ENCODE results near the gene MRTFA. TPM values are rescaled to one million over a fixed set of nuclear protein-coding genes. Genes with fewer than 3 reads are reported as not detected.
A peak's percentile ranks its signal among the peaks of the same experiment; 100 is the strongest.

The MRTFA gene
- total and polyA plus RNA-seq, 9 of the 15 experiments (the other 6 are each of a cell fraction or from before 2014, with no cell fraction given): 0.84 to 21.1 (median 3.7) TPM

DNA sequence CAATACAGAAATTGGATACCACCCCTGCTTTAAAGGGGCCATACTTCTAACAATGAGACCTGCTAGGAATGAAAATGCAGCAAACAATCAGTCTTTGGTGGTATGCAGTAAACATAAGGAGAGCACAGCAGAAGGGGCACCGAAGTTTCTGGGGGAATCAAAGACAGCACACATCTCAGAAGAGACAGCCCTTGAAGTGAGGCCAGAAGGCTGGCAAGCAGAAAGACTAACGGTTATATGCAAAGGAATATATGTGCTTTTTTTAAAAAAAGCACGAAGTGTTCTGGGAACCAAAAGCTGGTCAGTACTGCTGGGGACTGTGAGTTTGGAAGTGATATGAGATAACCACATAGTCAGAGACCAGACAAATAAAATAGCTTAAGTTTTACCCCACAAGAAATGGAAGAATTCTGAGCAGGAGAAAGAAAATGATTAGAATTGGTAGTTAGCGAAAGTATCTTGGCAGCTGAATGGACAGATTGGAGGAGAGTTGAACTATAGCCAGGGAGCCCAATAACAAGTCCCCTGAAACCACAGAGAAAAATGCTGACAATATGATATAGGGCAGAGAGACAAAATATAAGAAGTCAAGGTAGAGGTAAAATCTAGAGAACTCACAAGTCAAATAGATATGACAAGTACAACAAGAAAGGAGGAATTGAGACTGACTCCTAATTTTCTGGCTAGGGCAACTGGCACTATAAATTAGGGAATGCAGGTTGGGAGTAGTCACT lies 125.7 kb downstream of the MRTFA start (continued):
- TF ChIP-seq, protein P1, sequence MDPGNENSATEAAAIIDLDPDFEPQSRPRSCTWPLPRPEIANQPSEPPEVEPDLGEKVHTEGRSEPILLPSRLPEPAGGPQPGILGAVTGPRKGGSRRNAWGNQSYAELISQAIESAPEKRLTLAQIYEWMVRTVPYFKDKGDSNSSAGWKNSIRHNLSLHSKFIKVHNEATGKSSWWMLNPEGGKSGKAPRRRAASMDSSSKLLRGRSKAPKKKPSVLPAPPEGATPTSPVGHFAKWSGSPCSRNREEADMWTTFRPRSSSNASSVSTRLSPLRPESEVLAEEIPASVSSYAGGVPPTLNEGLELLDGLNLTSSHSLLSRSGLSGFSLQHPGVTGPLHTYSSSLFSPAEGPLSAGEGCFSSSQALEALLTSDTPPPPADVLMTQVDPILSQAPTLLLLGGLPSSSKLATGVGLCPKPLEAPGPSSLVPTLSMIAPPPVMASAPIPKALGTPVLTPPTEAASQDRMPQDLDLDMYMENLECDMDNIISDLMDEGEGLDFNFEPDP (CRISPR knock-in tag; IDR thresholded peaks at IDR 0.05): no peak
- no peak for TF ChIP-seq ZNF79 (CRISPR knock-in tag; IDR thresholded peaks at IDR 0.05; ENCODE audit: low read depth)
- no peak for TF ChIP-seq ZNF780A (CRISPR knock-in tag; IDR thresholded peaks at IDR 0.05)
- TF ChIP-seq JUN (IDR thresholded peaks at IDR 0.05; ENCODE audit: borderline replicate concordance, low read depth, low read length): no peak
- no peak for TF ChIP-seq JUN (CRISPR knock-in tag; IDR thresholded peaks at IDR 0.05; ENCODE audit: borderline replicate concordance)
- no peak for TF ChIP-seq RBFOX2 (IDR thresholded peaks at IDR 0.05; ENCODE audit: low read depth, low read length)
- peak; percentile 74 for TF ChIP-seq ZNF316 (IDR thresholded peaks at IDR 0.05)
- TF ChIP-seq DMBX1 (CRISPR knock-in tag; IDR thresholded peaks at IDR 0.05; ENCODE audit: borderline replicate concordance): no peak

DNA sequence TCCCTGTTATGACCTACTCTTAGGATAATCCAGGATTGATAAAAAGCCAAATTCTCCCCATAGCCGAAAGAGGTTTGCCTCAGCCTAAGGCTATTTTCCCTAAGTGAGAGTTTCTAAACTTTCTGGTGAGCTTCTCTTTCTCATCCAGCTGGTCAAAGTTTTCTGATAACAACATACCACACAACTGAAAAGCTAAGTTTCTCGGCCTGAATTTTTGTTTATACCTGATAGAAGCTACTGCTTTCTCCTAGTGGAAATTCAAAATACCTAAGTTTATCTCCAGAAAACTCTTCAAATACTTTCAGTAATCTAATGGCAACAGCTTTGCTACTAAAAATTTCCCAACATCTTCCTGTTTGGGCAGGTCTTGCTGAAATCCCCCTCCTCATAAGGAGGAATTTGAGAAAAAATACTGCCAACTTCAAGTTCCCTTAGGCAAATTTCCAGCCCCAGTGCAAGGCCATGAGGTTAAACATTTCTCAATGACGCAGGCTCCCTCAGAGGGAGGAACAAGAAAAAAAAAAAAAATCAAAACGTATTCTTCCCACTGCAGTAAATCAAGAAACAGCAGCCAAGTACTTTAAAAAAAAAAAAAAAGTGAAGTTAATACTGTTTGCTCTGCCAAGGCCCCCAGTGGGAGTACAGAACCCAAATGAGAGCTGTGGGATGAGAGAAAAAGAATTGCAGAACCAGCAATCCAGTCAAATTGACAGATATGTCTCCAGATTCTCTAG lies 127.0 kb downstream of the MRTFA start:
- POLR2A ChIA-PET: interaction anchor here (1.0 kb wide), 1 partner anchor 17 kb away, joined by 3 read pairs; no protein-coding TSS in a partner anchor
- Histone ChIP-seq H3K4me2 (ENCODE audit: insufficient read depth, low read length) (no peak overlapping the region), H3K27me3 (ENCODE audit: control insufficient read depth in 2 of 2, insufficient read depth in 2 of 2, low read length in 2 of 2) (no peaks in the 10 kb centered on the region), H2AFZ (ENCODE audit: low read depth, low read length) (no peak overlapping the region), H3K27ac (ENCODE audit: extremely low read depth, low read depth, low read length) (no peak overlapping the region), H3K4me1 (replicated peaks in 1 of 2; ENCODE audit: control insufficient read depth in 2 of 2, insufficient read depth in 2 of 2, low read length in 2 of 2) (no peaks in the 10 kb centered on the region; a peak in 1 of 5 replicates), H3K9me3 (replicated peaks; ENCODE audit: control insufficient read depth, insufficient read depth, low read depth, low read length) (no peaks in the 10 kb centered on the region), H4K20me1 (replicated peaks; ENCODE audit: control insufficient read depth, insufficient read depth, low read length) (no peaks in the 10 kb centered on the region), H3K9me1 (ENCODE audit: control insufficient read depth, insufficient read depth, low read length) (no peaks in the 10 kb centered on the region), H3K36me3 (ENCODE audit: control insufficient read depth, insufficient read depth, low read length) (no peaks in the 10 kb centered on the region), H3K9ac (ENCODE audit: insufficient read depth in 1 of 2, low read depth in 2 of 2, low read length in 2 of 2) (no peak overlapping the region), H3K4me3 (no peak overlapping the region), H3K79me2 (ENCODE audit: control insufficient read depth, insufficient read depth, low read length) (no peaks in the 10 kb centered on the region)
- no peak for FAIRE-seq
- no peak for ATAC-seq
- no peak for TF ChIP-seq WHSC1 (IDR thresholded peaks at IDR 0.05; ENCODE audit: low read length)
- no peak for TF ChIP-seq NFIX (CRISPR knock-in tag; IDR thresholded peaks at IDR 0.05; ENCODE audit: low read depth)
- TF ChIP-seq NCOA6 (IDR thresholded peaks at IDR 0.05): no peak
- TF ChIP-seq RUNX1 (IDR thresholded peaks at IDR 0.05; ENCODE audit: low read depth): no peak
- TF ChIP-seq, protein P2, sequence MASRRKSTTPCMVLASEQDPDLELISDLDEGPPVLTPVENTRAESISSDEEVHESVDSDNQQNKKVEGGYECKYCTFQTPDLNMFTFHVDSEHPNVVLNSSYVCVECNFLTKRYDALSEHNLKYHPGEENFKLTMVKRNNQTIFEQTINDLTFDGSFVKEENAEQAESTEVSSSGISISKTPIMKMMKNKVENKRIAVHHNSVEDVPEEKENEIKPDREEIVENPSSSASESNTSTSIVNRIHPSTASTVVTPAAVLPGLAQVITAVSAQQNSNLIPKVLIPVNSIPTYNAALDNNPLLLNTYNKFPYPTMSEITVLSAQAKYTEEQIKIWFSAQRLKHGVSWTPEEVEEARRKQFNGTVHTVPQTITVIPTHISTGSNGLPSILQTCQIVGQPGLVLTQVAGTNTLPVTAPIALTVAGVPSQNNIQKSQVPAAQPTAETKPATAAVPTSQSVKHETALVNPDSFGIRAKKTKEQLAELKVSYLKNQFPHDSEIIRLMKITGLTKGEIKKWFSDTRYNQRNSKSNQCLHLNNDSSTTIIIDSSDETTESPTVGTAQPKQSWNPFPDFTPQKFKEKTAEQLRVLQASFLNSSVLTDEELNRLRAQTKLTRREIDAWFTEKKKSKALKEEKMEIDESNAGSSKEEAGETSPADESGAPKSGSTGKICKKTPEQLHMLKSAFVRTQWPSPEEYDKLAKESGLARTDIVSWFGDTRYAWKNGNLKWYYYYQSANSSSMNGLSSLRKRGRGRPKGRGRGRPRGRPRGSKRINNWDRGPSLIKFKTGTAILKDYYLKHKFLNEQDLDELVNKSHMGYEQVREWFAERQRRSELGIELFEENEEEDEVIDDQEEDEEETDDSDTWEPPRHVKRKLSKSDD (conservative IDR thresholded peaks at IDR 0.05; ENCODE audit: low read length): no peak
- intact Hi-C loops (cut with micrococcal nuclease) (no loop called here), in situ Hi-C loops (cut with MboI) (no loop called here)
- no peak for DNase-seq (ENCODE audit: extremely low read depth in 1 of 4, low spot score in 3 of 4)
- CTCF ChIA-PET (ENCODE audit: low intra/inter-chr PET ratio): no interaction called here
- 42% methylated on average over 3 of the region's 4 CpGs for WGBS (ENCODE audit: insufficient coverage, low coverage, missing lambda C conversion rate)
- BruUV-seq (replicated peaks): no TSS peak
